Activated CD8-positive, alpha-beta memory T cell treated with anti-CD3 and anti-CD28 coated beads for 4 hours (primary cell): ENCODE measurements around the gene MCCC1.

ENCODE experiments used
- DNase-seq, 2 donors: peaks; one replicate each; pipeline ENCODE4 v3.0.0-alpha.2; 2020; ENCODE audit warnings: low read depth in 2 of 2

The MCCC1 gene

DNA sequence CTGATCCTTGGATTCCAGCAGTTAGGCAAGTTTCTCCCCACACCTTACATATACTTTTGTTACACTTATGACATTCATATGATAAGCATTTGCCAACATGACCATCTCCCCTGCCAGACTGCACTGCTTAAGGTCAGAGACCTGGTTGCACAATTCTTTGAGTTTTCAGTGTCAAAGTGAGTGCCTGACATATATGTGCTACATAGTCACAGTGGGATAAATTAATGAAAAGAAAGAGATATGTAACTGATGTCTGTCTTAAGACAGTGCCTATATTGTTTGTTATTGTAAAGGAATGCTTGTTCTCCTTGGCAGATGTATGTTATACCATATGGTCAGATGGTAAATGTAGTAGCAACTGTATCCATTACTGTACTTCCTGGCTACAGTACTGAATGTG, 115.4 kb downstream of the MCCC1 start:
- no peak for DNase-seq

DNA sequence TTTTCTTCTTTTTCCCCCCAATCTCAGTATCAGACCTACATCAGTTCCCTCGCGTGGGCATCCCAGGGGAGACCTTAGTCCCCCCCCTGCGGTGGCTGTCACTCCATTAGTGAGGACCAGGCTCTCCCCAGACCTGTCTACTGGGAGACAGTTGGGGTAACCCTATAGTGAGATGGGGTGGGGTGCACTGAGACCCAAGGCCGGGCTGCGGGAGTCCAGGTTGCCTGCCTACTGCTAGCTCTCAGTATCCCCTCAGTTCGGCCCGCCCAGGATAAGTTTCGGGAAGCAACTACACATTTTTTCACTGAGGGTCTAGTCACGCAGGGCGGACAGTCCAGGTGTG, 118.3 kb downstream of the MCCC1 start:
- DNase-seq, result no peak

DNA sequence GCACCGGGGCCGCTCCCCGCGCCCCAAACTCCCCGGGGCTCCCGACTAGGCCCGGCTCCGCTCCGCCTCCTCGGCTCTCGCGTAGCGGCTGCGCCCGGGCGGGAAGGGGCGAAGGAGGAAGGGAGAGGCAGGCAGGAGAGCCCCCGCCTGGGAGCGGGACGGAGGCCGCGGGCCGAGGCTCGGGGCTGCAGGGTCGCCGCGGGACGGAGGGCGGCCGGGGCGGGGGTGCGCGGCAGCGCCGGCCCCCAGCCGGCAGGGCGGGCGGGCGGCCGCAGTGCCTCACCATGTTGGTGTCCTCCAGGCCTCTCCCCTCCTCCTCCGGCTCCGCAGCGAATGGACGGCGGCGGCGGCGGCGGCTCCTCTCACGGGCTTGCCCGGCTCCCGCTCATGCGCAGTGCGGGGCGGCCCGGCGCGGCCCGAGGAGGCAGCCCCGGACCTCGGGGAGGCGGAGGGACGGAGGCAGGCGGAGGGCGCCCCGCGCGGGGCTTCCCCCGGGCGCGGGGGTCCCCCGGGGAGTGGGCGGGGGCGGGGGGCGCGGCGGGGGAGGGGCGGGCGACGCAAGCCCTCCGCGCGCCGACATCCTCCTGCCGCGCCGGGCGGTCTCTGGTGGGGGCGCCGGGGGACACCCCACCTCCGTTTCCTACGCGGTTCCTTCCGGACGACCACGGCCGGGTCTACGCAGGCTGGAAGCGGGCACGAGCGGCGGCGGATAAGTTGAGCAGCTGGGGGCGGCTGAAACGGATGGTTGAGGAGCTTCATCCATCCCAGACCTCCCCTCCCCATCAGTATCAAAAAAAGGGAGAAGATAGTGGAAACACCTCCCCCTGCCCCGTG, 118.9 kb downstream of the MCCC1 start, which contains the start of gene DCUN1D1:
Gene DCUN1D1 (minus strand): TSS at position 335 of the 834 bp plus-strand sequence. CDS start 49 bp downstream, at position 286.
- peak; percentile 69 to 74 for DNase-seq

DNA sequence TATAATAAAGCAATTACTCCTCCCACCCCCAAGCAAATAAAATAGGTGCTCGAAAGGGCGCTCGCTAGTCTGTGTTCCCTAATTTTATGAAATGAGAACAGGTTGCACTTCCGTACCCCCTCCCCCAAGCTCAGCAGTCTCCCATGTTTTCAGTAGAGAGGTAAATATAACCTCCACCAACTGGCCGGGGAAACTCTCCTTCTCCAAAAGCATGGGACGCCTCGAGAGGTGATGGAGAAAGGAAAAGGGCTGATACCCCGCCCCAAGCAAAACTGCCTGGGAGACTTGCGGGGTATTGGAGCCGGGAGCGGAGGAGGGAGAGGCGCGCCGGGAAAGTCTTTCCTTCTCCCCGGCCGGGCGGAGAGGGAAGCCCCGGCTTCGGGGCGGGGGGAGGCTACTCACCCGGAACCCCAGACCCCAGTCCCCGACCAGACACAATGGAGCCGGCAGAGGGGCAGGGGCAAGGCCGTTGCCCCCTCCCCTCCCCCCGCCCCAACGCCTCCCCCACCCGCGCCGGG, 119.6 kb downstream of the MCCC1 start:
- no peak for DNase-seq

DNA sequence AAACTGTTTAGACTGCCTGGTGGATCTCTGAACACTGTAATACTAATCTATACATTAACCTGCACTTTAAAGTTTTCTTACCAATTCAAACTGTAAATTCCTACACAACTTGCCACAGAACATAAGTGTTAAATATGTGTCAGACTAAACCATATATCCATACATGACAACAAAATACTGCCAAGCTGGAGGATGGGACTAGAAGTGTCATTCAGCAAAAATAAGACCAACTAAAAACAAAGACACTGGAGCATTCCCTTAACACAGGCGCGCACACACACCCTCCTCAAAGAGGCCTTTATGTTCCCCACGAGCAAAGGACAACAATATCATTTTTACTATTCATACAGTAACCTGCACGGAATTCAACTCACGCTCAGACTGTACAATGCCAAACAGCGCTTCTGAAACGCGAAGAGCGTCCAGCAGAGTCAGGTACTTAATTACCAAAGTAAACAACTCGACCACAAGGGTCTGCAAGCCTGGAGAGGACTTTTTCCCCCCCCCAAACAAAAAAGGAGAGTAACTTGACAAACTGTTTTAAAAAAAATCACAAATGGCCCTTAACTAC, 120.1 kb downstream of the MCCC1 start:
- DNase-seq, result no peak

DNA sequence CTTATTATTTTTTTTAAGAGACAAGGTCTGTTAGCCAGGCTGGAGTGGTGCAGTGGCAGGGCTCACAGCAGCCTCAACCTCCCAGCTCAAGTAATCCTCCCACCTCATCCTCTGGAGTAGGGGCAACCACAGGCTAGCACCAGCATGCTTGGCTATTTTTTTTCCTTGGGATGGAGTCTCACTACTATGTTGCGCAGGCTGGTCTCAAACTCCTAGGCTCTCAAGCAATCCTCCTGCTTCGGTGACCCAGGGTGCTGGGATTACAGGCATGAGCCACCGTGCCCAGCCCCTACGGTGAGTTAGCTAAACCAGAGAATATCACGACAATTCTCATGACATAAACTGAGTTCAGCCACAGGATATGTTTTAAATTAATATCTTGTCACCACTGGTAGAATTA, 120.9 kb downstream of the MCCC1 start:
- no peak for DNase-seq

DNA sequence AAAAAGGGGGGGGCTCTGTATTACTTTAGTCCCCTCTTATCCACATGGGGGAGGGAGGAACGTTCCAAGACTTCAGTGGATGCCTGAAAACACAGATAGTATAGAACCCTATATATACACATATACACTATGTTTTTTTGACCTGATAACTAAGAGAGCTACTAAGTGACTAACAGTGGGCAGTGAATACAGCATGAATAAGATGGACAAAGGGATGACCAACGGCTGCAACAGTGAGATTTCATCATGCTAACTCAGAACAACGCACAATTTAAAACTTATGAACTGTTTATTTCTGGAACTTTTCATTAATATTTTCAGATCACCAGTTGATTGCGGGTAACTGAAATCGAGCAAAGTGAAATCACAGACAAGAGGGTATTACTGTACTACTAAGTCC, 126.2 kb downstream of the MCCC1 start:
- no peak for DNase-seq

DNA sequence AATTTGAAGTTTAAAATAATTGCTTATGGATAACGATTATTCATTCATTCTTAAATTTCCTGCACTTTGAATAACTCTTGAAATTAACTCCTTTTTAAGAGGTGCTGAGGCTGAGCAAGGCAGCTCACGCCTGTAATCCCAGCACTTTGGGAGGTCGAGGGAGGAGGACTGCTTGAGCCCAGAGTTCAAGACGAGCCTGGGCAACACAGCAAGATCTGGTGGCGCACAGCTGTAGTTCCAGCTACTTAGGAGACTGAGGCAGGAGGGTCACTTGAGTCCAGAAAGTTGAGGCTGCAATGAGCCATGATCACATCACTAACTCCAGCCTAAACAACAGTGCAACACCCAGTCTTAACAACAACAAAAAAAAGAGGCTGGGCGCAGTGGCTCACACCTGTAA, 126.9 kb downstream of the MCCC1 start:
- no peak for DNase-seq

DNA sequence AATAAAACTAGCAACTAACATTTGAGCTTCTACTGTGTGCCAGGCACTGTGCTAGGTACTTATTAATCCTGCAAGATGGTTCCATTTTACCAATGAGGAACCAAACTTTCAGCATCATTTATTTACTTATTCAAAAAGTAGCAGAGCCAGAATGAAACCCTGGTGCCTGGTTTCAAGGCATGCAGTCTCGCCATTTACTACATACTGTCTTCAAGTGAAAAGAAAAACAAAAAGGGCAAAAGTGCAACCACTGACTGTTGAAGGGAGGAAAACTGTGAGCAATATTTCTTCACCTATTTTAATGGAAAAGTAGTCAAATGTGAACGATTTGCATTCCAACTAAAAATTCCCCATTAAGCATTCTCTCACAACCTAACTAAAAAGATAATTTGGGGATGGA, 127.7 kb downstream of the MCCC1 start:
- no peak for DNase-seq

DNA sequence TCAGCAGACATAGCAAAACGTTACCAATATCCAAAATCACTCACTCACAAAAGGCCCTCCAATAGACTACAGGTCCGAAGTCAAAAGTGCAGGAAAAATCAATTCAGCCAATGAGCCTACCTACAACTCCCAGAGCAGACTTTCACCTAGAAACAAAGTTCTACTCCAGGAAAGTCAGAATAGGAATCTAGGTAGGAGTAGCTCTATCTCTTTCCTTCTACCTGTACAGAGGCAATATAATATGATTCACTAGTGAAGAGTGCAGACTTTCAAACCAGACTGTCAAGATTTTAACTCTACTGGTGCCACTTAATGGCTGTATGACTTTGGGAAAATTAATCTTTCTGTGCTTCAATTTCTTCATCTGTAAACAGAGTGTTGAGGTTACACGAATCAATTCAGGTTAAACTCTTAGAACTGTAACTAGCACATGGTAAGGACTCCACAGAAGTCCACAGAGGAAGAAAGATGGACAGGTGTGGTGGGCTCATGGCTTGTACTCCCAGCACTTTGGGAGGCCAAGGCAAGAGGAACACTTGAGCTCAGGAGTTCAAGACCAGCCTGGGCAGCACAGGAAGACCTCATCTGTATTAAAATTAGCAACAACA, 128.4 kb downstream of the MCCC1 start:
- DNase-seq, result no peak

DNA sequence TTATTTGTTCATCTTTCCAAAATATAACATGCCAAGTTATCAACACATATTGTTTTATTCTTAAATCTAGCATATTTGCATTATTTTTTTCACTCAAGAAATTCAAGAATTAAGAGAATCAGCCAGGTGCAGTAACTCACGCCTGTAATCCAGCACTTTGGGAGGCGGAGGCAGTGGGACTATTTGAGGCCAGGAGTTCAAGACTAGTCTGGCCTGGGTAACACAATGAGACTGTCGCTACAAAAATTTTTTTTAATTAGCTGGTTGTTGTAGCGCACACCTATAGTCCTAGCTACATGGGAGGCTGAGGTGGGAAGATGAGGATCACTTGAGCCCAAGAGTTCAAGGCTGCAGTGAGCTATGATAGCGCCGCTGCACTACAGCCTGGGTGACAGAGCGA, 129.4 kb downstream of the MCCC1 start:
- no peak for DNase-seq

DNA sequence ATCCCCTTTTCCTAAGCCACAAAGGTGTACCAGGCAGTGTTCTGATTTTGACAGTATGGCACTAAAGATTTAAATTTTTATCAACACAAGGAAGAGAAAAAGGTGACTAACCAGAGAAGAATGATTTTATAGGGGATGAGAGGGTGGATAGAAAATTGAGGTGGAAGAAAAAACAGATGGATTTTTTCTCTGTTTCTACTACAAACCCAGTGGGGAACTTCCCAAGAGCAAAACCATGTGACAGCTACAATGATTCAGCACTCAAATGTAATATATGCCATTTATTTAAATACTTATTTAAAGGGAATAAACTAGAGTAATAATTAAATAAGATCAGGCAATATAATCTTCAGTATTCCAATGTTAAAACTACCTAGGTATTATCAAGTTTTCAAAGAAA, 130.0 kb downstream of the MCCC1 start:
- DNase-seq, result no peak

DNA sequence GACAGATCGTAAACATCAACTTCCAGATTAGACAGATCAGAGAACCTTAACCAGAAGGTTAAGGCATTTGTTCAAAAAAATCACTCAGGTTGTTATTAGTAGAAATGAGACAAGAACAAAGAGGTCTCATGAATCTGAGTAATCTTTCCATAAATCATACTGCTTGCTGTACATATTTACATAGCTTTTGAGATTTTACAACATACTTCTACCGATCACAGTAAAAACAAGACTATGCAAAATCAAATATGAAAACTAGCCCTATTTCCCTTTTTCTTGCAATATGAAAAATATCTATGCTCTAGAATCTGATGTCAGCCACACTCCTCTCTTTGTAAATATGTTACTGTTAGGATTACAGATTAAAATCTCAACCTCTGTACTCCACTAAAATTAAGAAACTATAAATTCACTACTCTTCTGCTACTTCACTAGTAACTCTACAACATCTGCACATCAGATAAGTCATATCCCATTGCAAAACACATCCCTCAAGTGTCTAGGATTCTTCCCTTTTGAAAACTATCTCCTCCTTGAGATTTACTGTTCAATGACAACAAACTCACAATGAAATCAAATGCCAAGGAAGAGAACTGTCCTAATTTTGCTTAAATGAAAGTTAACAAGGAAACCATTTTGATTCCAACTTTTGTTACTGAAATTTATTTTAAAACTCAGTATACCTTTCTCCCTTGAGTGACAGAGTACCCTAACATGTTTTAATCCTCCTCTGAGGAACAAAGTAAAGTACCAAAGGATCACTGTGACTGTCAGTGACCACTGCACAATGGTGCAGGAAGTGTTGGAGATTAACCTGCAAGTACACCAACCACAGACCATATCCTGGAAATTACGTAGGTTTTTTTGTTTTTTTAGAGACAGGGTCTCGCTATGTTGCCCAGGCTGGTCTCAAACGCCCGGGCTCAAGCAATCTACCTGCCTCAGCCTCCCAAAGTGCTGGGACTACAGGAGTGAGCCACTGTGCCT, 131.8 kb downstream of the MCCC1 start:
- DNase-seq, result no peak

DNA sequence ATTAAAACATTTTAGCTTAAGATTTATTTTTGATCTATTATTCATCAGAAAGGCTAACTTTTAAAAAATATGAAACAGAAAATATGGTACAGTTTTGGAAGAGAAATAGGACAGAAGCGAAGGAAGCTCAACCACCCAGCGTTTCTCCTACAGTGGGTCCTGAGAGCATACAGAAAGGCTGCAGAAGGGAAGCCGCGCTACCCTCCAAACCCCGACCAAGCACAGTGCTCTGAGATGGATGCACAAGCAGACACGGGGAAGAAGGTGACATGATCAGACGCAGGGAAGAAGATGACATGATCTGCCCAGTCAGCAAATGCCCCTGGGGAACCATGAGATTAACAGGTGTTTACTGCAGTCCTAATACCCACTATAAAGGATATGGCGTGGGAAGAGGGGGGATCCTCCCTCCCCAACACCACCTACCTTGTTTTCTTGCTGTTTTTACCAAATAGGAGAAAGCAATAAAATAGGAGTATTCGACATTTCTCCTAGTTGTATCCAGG, 133.4 kb downstream of the MCCC1 start:
- DNase-seq, result no peak
